Measurements from ENCODE around the gene CYFIP2. TPM values are rescaled to one million over a fixed set of nuclear protein-coding genes. Genes with fewer than 3 reads are reported as not detected.

Gene CYFIP2
- total RNA-seq, 2 experiments from 2014 or later: 271 to 287 TPM

DNA sequence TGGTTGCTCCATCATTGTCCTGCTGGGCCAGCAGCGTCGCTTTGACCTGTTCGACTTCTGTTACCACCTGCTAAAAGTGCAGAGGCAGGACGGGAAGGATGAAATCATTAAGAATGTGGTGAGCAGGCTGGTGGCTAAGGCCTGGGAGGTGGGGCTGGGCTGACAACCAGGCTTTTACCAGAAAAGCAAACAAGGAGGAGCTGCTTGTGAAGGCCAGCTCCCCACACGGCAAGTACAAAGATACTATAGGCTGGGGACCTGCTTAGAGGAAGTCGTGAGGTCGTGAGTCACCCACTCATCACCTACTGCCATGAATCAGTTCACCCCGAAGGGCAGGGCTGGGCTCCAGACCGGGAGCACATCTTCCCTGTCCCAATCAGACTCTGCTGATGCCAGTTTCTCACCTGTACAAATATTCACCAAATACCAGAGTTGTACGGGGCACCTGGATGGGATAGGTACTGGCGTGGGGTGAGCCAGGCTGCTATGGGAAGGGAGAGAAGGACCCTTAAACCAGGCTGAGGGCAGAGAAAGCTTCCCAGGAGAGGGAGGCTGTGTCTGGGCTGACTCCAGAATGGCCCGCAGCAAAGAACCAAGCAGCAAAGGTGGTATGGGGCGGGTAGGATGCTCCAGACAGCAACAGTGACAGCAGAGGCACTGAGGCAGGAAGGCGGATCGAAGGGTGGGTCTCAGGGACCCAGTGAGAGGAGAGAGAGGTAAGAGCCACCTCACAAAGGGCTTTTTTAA is 124.8 kb downstream of the CYFIP2 start:
- peaks cover 84% of the 10 kb centered on the region for H3K36me3 Mint-ChIP-seq (ENCODE audit: low read depth)
- TF ChIP-seq, protein P1, sequence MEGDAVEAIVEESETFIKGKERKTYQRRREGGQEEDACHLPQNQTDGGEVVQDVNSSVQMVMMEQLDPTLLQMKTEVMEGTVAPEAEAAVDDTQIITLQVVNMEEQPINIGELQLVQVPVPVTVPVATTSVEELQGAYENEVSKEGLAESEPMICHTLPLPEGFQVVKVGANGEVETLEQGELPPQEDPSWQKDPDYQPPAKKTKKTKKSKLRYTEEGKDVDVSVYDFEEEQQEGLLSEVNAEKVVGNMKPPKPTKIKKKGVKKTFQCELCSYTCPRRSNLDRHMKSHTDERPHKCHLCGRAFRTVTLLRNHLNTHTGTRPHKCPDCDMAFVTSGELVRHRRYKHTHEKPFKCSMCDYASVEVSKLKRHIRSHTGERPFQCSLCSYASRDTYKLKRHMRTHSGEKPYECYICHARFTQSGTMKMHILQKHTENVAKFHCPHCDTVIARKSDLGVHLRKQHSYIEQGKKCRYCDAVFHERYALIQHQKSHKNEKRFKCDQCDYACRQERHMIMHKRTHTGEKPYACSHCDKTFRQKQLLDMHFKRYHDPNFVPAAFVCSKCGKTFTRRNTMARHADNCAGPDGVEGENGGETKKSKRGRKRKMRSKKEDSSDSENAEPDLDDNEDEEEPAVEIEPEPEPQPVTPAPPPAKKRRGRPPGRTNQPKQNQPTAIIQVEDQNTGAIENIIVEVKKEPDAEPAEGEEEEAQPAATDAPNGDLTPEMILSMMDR (IDR thresholded peaks at IDR 0.05): no peak
- H3K4me1 ChIP-seq (ENCODE audit: insufficient read depth, low read length): peaks cover 20% of the 10 kb centered on the region
- no peaks in the 10 kb centered on the region for H3K27me3 ChIP-seq (ENCODE audit: control insufficient read depth in 1 of 2, insufficient read depth in 2 of 2, low read length in 2 of 2)
- peaks cover 76% of the 10 kb centered on the region for H3K36me3 ChIP-seq (ENCODE audit: insufficient read depth, low read length)
- ChIA-PET POLR2A (interaction anchor here (1.0 kb wide), 1 partner anchor 41 kb away, joined by 3 read pairs; no protein-coding TSS in a partner anchor), CTCF (interaction anchor here (1.0 kb wide), 1 partner anchor 352 kb away, joined by 3 read pairs; the partner anchor contains the start of gene LSM11)
- peak; percentile 77 for ATAC-seq (ENCODE audit: poor library complexity)
- intact Hi-C loops (cut with DNase I, micrococcal nuclease): no loop called here
- H3K4me1 Mint-ChIP-seq (ENCODE audit: low read depth): peaks cover 15% of the 10 kb centered on the region
- peak in 11 of 14 experiments; percentile 12 to 72 (median 26) for DNase-seq
- H3K27ac Mint-ChIP-seq: peak overlapping the region; percentile 85
- H3K9me3 ChIP-seq (ENCODE audit: control insufficient read depth in 1 of 2, insufficient read depth in 1 of 2, low read length in 2 of 2): no peaks in the 10 kb centered on the region
- H3K4me3 Mint-ChIP-seq: no peak overlapping the region
- H3K27ac ChIP-seq (ENCODE audit: low read depth in 1 of 2, low read length in 2 of 2): peak overlapping the region in 1 of 2 donors; percentile 4
- H3K9me3 Mint-ChIP-seq: no peaks in the 10 kb centered on the region
- H3K27me3 Mint-ChIP-seq: no peaks in the 10 kb centered on the region
- no peak overlapping the region for H3K4me3 ChIP-seq (ENCODE audit: low read length)

- DNase-seq: no peak
- peaks cover 4% of the 10 kb centered on the region for H3K4me1 Mint-ChIP-seq (ENCODE audit: low read depth)
Measured at GRCh38 chr5:157398305-157398704, 132.4 kb downstream of the CYFIP2 start.

DNA sequence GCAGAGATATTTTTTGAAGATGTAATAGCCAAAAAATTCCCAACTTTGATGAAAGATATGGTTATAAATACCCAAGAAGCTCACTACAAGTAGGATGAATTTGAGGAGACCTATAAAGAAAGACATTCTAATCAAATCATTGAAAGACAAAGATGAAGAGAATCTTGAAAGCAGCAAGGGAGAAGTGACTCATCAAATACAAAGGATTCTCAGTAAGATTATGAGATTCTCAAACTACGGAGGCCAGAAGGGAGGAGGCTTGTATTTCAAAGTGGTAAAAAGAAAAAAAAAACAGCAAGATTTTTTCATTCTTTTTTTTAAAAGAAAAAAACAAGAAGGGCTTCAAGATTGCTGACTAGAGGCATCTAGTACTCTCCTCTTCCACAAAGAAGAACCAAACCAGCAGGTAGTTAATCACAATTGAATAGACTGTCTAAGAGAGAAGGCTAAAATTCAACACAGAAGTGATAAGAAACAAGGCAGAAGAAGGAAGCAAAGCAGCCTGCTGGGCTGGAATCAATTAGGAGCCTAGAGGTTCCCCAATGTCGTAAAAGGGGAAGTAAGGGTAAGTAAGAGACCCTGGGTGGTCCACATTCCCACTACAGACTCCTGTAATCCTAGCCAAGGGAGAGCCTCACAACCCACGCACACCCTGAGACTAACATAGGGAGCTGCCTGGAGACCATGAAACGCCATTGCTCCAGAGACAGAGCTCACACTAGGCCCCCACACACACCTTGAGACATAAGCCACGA is 135.0 kb downstream of the CYFIP2 start:
- no peaks in the 10 kb centered on the region for H3K36me3 ChIP-seq (ENCODE audit: insufficient read depth, low read length)
- intact Hi-C loops (cut with DNase I, micrococcal nuclease): no loop called here
- no peak overlapping the region for H3K27ac Mint-ChIP-seq
- H3K36me3 Mint-ChIP-seq (ENCODE audit: low read depth): no peaks in the 10 kb centered on the region
- ChIA-PET CTCF (interaction anchor here (1.1 to 1.5 kb wide), 2 partner anchors 11 to 15 kb away, joined by 3 to 4 read pairs; no protein-coding TSS in a partner anchor), POLR2A (no interaction called here)
- no peak for DNase-seq
- no peaks in the 10 kb centered on the region for H3K27me3 Mint-ChIP-seq
- no peak for ATAC-seq (ENCODE audit: poor library complexity)
- peaks cover 9% of the 10 kb centered on the region for H3K9me3 Mint-ChIP-seq
- no peak overlapping the region for H3K4me3 ChIP-seq (ENCODE audit: low read length)
- H3K4me3 Mint-ChIP-seq: no peak overlapping the region
- peaks cover 0 to 3% of the 10 kb centered on the region in 2 experiments for H3K27me3 ChIP-seq (ENCODE audit: control insufficient read depth in 1 of 2, insufficient read depth in 2 of 2, low read length in 2 of 2)
- peaks cover 8 to 13% of the 10 kb centered on the region in 2 experiments for H3K9me3 ChIP-seq (ENCODE audit: control insufficient read depth in 1 of 2, insufficient read depth in 1 of 2, low read length in 2 of 2)
- no peaks in the 10 kb centered on the region for H3K4me1 ChIP-seq (ENCODE audit: insufficient read depth, low read length)
- no peak overlapping the region for H3K27ac ChIP-seq (ENCODE audit: low read depth in 1 of 2, low read length in 2 of 2)
- TF ChIP-seq, protein P1 (IDR thresholded peaks at IDR 0.05): no peak
- H3K4me1 Mint-ChIP-seq (ENCODE audit: low read depth): no peaks in the 10 kb centered on the region

More at GRCh38 chr5:157398305-157398704, 132.4 kb downstream of the CYFIP2 start:
- H3K36me3 ChIP-seq (ENCODE audit: insufficient read depth, low read length): peaks cover 4% of the 10 kb centered on the region
- Mint-ChIP-seq H3K27ac (no peak overlapping the region), H3K27me3 (no peaks in the 10 kb centered on the region), H3K9me3 (no peaks in the 10 kb centered on the region), H3K36me3 (ENCODE audit: low read depth) (peaks cover 11% of the 10 kb centered on the region), H3K4me3 (no peak overlapping the region)
- H3K4me3 ChIP-seq (ENCODE audit: low read length): no peak overlapping the region
- TF ChIP-seq, protein P1 (IDR thresholded peaks at IDR 0.05): no peak
- POLR2A ChIA-PET: no interaction called here
- H3K9me3 ChIP-seq (ENCODE audit: control insufficient read depth in 1 of 2, insufficient read depth in 1 of 2, low read length in 2 of 2): peaks cover 2 to 8% of the 10 kb centered on the region in 2 experiments
- intact Hi-C loops (cut with DNase I, micrococcal nuclease): no loop called here
- H3K4me1 ChIP-seq (ENCODE audit: insufficient read depth, low read length): no peaks in the 10 kb centered on the region
- H3K27ac ChIP-seq (ENCODE audit: low read depth in 1 of 2, low read length in 2 of 2): no peak overlapping the region
- CTCF ChIA-PET: no interaction called here
- no peak for ATAC-seq (ENCODE audit: poor library complexity)
- H3K27me3 ChIP-seq (ENCODE audit: control insufficient read depth in 1 of 2, insufficient read depth in 2 of 2, low read length in 2 of 2): peaks cover 0 to 3% of the 10 kb centered on the region in 2 experiments

All from CD4-positive, alpha-beta T cell (primary cell).